Hematopoietic multipotent progenitor cell treated with erythropoietin and hydrocortisone succinate and interleukin-3 and kit ligand, for 17 days (in vitro differentiated cells): ENCODE measurements around the gene POLR2J3.
"Not testable (repeated sequence)": the region's sequence is repeated elsewhere in the genome, so short reads cannot be mapped to it uniquely, and the experiment has no call there.

Source experiments
- DNase-seq: peaks from one replicate; pipeline ENCODE4 v3.0.0-alpha.2; 2015; ENCODE audit warnings: low spot score

The POLR2J3 gene

GRCh38 chr7:102520797-102521196, 51.6 kb downstream of the POLR2J3 start:
- not testable (repeated sequence) for DNase-seq

- not testable (repeated sequence) for DNase-seq
These were observed 54.7 kb downstream of the POLR2J3 start, which contains the start of gene RASA4B for GRCh38 chr7:102517550-102518147. TSS of gene RASA4B (minus strand) at chr7:102517777. CDS start at chr7:102517710, 67 bp downstream.
